Measurements from ENCODE around the gene BLID. TPM values are rescaled to one million over a fixed set of nuclear protein-coding genes. Genes with fewer than 3 reads are reported as not detected.
A peak's percentile ranks its signal among the peaks of the same experiment; 100 is the strongest.

The BLID gene
- total RNA-seq, 1 experiment from 2014 or later = not detected

DNA sequence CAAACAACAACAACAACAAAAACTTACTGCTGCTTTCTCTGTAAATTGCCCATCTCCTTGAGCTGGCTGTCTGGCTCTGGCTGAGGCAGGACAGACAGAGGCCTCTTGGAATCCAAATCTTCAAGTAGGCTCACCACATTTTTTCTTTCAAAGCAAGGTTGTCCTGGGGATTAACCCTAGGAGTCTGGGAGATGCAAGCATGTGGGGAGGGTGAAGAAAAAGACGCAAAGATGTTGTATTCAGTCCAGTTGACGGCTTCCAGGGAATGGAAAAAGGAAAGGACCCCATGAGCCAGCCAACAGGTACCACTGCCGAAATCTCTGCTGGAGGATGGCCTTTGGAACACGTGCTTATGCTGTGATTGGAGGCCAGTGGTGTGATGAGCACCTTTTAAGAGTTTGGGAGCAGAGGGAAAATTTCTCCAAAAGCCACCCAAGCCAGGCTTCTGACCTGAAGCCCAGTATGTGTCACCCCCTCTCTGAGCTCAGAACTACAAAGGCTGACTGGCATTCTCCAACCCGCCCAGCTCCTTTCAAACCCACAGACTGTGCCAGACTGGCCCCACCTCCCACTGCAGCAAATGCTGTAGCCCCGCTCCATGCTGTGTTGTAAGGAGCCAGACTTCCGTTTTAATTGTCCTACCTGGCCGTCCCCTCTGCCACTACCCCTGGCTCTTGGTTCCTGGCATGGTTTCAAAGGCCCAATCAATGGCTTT, 10.8 kb downstream of the BLID start:
- Histone ChIP-seq H2AK5ac (ENCODE audit: insufficient read length, low read length) (no peak overlapping the region), H3K23ac (ENCODE audit: insufficient read length, low read depth, low read length) (no peak overlapping the region), H3K4me2 (ENCODE audit: insufficient read depth, insufficient read length, low read length) (no peak overlapping the region), H4K5ac (ENCODE audit: insufficient read length, low read depth, low read length) (no peak overlapping the region), H3K79me1 (ENCODE audit: insufficient read depth, low read depth, low read length, poor library complexity, severe bottlenecking) (no peaks in the 10 kb centered on the region), H3K79me2 (ENCODE audit: insufficient read depth, low read length) (no peaks in the 10 kb centered on the region), H2BK15ac (ENCODE audit: low read depth, low read length) (no peak overlapping the region), H4K91ac (ENCODE audit: insufficient read length, low read depth, low read length) (no peak overlapping the region), H3K9me3 (ENCODE audit: control insufficient read depth, low read depth, low read length) (no peaks in the 10 kb centered on the region), H2BK5ac (ENCODE audit: insufficient read length, low read length) (no peak overlapping the region), H3T11ph (ENCODE audit: low read length) (no peak overlapping the region), H3K27ac (ENCODE audit: insufficient read length, low read depth, low read length) (no peak overlapping the region), H2BK120ac (ENCODE audit: low read depth, low read length, poor library complexity, severe bottlenecking) (no peak overlapping the region), H2BK12ac (ENCODE audit: insufficient read length, low read depth, low read length) (no peak overlapping the region), H3K56ac (ENCODE audit: insufficient read length, low read depth, low read length) (no peak overlapping the region), H2BK20ac (ENCODE audit: low read depth, low read length, poor library complexity, severe bottlenecking) (no peak overlapping the region), H3K9ac (ENCODE audit: extremely low read depth, insufficient read length, low read length) (no peak overlapping the region), H2AFZ (ENCODE audit: low read length) (no peak overlapping the region), H3K4ac (ENCODE audit: low read depth, low read length) (no peak overlapping the region), H3K14ac (ENCODE audit: insufficient read depth, low read length) (no peak overlapping the region), H3K23me2 (ENCODE audit: insufficient read length, low read depth, low read length, poor library complexity, severe bottlenecking) (peaks cover 7% of the 10 kb centered on the region), H4K8ac (replicated peaks; ENCODE audit: insufficient read length, low read depth, low read length) (no peak overlapping the region), H4K20me1 (ENCODE audit: control insufficient read depth, insufficient read depth, insufficient read length) (no peaks in the 10 kb centered on the region), H3K4me1 (ENCODE audit: insufficient read depth, low read length) (no peaks in the 10 kb centered on the region; the same call in 1 of the 2 replicates), H3K18ac (ENCODE audit: insufficient read length, low read depth, low read length) (no peak overlapping the region), H3K27me3 (ENCODE audit: insufficient read depth, low read length) (no peaks in the 10 kb centered on the region)
- no peaks in the 10 kb centered on the region for H3K36me3 Mint-ChIP-seq (ENCODE audit: insufficient read depth in 1 of 3, low read depth in 3 of 3)
- DNase-seq = peak; percentile 35
- H3K4me3 Mint-ChIP-seq = no peak overlapping the region
- H3K4me1 Mint-ChIP-seq = peaks cover 15 to 26% of the 10 kb centered on the region in 2 experiments
- peaks cover 9% of the 10 kb centered on the region for H3K27me3 Mint-ChIP-seq (ENCODE audit: low read depth)
- TF ChIP-seq CTCF (conservative IDR thresholded peaks at IDR 0.05) = no peak
- no CpG with 5 or more reads among the region's 8 CpGs for WGBS (ENCODE audit: extremely low coverage, insufficient read length, low lambda C conversion rate)
- no peaks in the 10 kb centered on the region; a peak in 1 of 5 replicates for H3K9me3 Mint-ChIP-seq
- no peak overlapping the region for H3K27ac Mint-ChIP-seq
